H1 (cell line): ENCODE data around the gene FAM83G. TPM values are rescaled to one million over a fixed set of nuclear protein-coding genes. Genes with fewer than 3 reads are reported as not detected.

Experiments
- E2F6 ChIP-seq: IDR thresholded peaks from 2 replicates; pipeline ENCODE4 v1.6.1; 2012; ENCODE audit warnings: inconsistent platforms
- KDM5A ChIP-seq: fragments of 200-600 bp; IDR thresholded peaks from 2 replicates; pipeline ENCODE4 v1.7.1; 2012; ENCODE audit warnings: mild to moderate bottlenecking, low read length, inconsistent platforms, mixed read lengths
- NRF1 ChIP-seq: IDR thresholded peaks from 2 replicates; pipeline ENCODE4 v1.6.1; 2011; ENCODE audit warnings: mild to moderate bottlenecking, low read depth, low read length, improper control_type of control experiment
- RBBP5 ChIP-seq: IDR thresholded peaks from 2 replicates; pipeline ENCODE4 v1.7.1; 2012; ENCODE audit warnings: low read depth, mild to moderate bottlenecking, inconsistent platforms, low read length, moderate library complexity, borderline replicate concordance
- SIX5 ChIP-seq: IDR thresholded peaks from 2 replicates; pipeline ENCODE4 v1.6.1; 2011; ENCODE audit warnings: mild to moderate bottlenecking, low read depth, low read length
- TAF1 ChIP-seq: IDR thresholded peaks from 2 replicates; pipeline ENCODE4 v1.6.1; 2011; ENCODE audit warnings: mild to moderate bottlenecking, low read depth, low read length
- TEAD4 ChIP-seq: IDR thresholded peaks from 2 replicates; pipeline ENCODE4 v1.6.1; 2012; ENCODE audit warnings: low read depth, low read length, inconsistent platforms, mixed read lengths
- USF2 ChIP-seq: IDR thresholded peaks from 2 replicates; pipeline ENCODE4 v1.6.1; 2011; ENCODE audit warnings: low read length, improper control_type of control experiment
- polyA plus RNA-seq, 7 experiments: library from polyadenylated mRNA; depleted of rRNA in 3 of 7; stranded (reverse) in 5 of 7; unstranded in 2 of 7; fragments of >200 nt in 5 of 7; fragments of 200-250 nt in 2 of 7; gene quantifications; 1 replicate in 5 of 7; 2 replicates in 1 of 7; 4 replicates in 1 of 7; pipeline versions ENCODE4 v1.2.1 to v1.2.3, GENCODE V29; 2011 to 2013; ENCODE audit warnings: missing spikeins in 2 of 7, mixed read lengths in 2 of 7
- total RNA-seq: library from RNA; stranded (reverse); fragmentation: NEBNext Ultra II Directional; extraction: Animal tissue kit (Norgen Biotek cat#: 25700); gene quantifications from 2 replicates; pipeline ENCODE4 v1.2.1, GENCODE V29; 2021

FAM83G gene
- total and polyA plus RNA-seq, 2 of the 8 experiments (the other 6 are each of a cell fraction or from before 2014, with no cell fraction given): 15.4 to 29.0 TPM

- TF ChIP-seq USF2 (no peak), TAF1 (no peak), TEAD4 (no peak), KDM5A (no peak), NRF1 (no peak), RBBP5 (no peak), SIX5 (no peak), E2F6 (no peak)
- TF ChIP-seq, all 59 proteins: peak for 0
Measured at GRCh38 chr17:19023209-19023999, 18.8 kb upstream of the FAM83G start (continued).
